ENCODE results near the gene SLC39A3.

DNA sequence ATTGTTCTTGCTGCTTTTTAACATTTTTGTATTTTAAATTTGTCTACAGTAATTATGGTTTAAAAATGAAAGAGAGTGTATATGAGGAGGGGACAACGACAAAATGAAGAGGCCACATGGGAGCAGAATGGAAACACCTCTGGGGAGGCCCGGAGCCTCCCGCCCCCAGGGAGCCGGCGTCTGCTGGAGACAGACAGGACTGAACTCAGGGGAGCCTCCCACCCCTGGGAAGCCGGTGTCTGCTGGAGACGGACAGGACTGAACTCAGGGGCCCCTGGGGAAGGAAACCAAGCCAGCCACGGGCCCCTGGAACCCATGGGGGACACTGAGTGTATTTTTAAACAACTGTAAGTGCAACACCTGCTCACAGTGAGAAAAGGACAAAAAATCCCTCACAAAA, 16.7 kb upstream of the SLC39A3 start:
- TF ChIP-seq EZH2phosphoT487 (IDR thresholded peaks at IDR 0.05; ENCODE audit: low read depth, severe bottlenecking, unreplicated experiment) (no peak), EZH2 (IDR thresholded peaks at IDR 0.05; ENCODE audit: borderline replicate concordance) (no peak)
- TF ChIP-seq, protein P1, sequence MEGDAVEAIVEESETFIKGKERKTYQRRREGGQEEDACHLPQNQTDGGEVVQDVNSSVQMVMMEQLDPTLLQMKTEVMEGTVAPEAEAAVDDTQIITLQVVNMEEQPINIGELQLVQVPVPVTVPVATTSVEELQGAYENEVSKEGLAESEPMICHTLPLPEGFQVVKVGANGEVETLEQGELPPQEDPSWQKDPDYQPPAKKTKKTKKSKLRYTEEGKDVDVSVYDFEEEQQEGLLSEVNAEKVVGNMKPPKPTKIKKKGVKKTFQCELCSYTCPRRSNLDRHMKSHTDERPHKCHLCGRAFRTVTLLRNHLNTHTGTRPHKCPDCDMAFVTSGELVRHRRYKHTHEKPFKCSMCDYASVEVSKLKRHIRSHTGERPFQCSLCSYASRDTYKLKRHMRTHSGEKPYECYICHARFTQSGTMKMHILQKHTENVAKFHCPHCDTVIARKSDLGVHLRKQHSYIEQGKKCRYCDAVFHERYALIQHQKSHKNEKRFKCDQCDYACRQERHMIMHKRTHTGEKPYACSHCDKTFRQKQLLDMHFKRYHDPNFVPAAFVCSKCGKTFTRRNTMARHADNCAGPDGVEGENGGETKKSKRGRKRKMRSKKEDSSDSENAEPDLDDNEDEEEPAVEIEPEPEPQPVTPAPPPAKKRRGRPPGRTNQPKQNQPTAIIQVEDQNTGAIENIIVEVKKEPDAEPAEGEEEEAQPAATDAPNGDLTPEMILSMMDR (IDR thresholded peaks at IDR 0.05; ENCODE audit: poor library complexity) = no peak
